NCI-H226 (cell line): ENCODE measurements around the gene SPINDOC.
"Not testable (repeated sequence)": the region's sequence is repeated elsewhere in the genome, so short reads cannot be mapped to it uniquely, and the experiment has no call there.

ENCODE experiments used
- DNase-seq: peaks from one replicate; pipeline ENCODE4 v3.0.0-alpha.2; 2015

Gene SPINDOC

DNA sequence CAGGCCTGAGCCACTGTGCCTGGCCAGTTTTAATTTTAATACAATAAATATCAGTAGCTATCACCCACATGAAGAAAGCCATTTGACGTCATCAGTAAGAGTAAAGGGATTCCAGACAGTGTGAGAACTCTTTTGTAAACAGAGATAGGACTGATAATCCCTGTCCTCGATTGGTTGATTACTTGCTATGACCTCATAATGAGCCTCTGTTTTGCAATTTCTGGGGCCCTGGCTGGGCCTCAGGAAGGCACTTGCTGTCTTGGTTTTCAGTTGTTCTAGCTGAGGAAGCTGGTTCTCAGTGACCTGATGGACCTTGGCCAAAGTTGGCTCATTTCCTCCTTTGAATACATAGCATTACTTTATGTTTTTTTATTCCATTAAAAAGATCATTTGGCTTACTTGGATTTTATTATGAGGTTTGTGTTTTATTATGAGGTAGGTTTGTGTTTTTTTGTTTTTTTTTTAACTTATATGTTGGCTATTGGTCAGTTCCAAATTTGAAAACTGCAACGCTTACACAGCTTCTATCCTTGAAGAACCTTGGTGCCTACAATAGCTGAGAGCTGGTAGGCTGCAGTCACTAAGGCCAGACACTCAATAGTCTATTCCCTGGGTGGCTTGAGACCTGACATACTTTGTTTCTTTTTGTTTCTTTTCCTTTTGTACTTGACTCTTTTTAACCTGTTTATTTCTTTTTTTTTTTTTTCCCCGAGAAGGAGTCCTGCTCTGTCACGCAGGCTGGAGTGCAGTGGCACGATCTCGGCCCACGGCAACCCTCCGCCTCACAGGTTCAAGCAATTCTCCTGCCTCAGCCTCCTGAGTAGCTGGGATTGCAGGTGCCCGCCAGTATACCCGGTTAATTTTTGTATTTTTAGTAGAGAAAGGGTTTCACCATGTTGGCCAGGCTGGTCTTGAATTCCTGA, 45.6 kb downstream of the SPINDOC start:
- DNase-seq, result peak; percentile 82

GRCh38 chr11:63862923-63863322, 49.7 kb downstream of the SPINDOC start:
- no peak for DNase-seq

- DNase-seq, result not testable (repeated sequence)
Measured at GRCh38 chr11:63863620-63864019, 50.4 kb downstream of the SPINDOC start.

- DNase-seq, result no peak
Measured at GRCh38 chr11:63866211-63866610, 53.0 kb downstream of the SPINDOC start.

- no peak for DNase-seq
Measured at GRCh38 chr11:63867511-63867910, 54.3 kb downstream of the SPINDOC start.

DNA sequence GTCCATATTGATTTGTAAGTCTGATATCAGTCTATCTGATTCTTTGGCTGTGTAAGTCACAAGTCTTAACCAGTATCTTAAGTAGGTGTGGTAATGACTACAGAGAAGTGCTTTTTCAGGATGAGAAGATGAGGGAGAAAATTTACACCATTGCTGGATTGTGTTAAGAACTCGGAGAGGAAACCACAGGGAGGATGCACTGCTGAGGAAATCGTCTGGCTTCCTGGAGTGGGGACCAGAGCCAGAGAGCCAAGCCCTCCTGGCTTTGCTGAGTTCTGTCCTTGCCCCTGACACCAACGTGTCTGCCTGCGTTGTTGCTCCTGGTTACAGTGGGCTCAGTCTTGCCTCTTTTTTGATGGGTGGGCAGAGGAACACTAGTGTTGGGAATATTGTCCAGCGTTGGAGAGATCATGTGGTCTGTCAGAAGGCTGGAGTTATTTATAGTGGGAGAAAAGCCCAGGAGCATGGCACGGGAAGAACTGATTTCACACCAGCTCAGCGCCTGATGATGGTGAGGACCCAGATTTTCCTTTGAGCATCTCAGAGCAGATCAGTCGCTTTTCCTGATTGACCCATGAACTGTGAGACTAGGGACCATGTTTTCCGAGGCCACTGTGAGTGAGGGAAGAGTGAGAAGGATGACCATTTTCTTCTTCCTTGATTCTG, 55.3 kb downstream of the SPINDOC start:
- no peak for DNase-seq

- no peak for DNase-seq
Measured at GRCh38 chr11:63869171-63869591, 55.9 kb downstream of the SPINDOC start.

DNA sequence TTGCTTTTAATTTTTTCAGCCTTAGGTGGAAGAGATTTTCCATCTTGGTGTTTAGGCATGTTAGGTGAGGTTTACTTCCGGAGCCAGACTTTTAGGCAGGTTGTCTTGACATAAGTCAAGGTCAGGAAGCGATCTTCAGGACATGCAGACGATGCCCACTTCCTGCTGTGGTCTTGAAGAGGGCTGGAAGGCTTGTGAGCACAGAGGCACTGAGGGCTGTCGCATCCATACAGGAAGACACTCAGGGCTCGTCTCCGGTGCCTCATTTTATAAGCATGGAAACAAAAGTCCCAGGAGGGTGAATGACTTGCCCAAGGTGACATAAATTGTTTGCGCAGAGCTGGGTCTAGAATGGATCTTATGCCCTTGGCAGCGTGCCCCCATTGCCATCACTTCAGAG, 56.4 kb downstream of the SPINDOC start:
- DNase-seq, result no peak

DNA sequence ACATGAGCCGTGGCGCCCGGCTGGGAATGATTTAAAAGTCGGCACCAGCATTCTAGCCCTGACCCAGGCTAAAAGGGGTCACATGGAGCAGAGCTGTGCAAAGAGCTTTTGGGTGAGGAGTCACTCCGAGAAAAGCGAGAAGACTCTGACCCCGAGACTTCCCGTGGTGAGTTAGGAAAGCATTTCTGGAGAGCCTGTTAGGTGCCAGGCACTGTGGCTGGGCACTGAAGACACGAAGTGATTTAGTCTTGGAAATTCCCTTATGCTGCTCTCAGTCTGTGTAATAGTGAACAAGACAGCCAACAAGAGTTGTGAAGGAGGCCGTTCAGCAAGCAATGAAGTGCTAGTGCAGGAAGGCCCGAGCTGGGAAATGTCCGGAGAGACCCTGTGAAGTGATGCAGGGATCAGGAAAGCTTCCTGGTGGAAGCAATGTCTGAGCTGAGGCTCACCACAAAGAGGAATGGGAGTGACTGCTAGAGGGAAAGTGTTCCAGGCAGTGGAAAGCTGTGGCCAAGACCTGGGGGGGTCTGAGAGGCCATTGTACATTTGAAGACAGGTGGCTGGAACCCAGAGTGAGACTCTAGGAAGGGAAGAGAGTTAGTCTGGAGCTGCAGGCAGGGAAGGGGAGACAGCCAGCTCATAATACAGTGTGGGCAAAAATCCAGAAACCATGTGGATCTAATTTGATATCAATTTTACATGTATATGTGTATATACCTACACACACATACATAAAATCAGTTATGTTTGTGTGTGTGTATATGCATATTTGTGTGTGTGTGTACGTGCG, 57.3 kb downstream of the SPINDOC start:
- DNase-seq, result no peak

DNA sequence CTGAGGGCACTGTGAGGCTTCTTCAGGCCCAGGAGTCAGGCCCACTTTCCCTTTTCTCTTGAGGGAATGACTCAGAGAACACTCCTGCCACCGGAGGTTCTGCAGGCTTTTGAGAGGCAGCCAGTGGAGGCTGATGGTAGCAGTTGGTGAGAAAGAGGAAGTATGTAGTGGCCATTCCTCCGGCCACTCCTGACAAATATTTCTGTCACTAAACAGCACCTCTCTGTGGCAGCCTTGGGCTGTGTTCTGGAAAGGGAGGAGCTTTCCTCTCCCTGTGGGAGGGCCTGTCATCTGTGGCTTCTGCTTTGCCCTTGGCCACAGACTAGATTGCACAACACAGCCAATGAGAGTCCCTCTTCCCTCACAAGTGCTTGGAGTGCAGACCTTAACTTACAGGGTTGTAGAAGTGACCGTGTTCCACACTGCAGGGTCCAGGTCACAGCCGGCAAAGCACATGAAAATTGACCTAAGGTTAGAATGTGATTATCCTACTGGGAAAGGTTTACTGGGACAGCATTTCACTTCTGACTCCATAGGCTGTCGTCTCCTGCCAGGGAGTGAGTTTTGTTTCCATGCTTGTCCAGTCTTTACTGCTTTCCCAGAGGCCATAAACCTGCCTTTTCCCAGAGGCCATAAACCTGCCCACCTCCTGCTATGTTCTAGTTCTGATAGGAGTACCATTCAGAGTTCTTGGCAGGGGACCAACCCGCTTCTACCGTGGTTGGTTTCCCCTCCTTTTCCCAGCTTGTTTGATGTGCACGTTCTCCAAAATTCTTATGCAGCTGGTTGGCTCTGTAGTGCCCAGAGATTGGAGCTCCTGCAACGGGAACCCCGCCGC, 58.9 kb downstream of the SPINDOC start:
- DNase-seq, result peak; percentile 91

- DNase-seq, result no peak
Measured at GRCh38 chr11:63872800-63873197, 59.5 kb downstream of the SPINDOC start.

DNA sequence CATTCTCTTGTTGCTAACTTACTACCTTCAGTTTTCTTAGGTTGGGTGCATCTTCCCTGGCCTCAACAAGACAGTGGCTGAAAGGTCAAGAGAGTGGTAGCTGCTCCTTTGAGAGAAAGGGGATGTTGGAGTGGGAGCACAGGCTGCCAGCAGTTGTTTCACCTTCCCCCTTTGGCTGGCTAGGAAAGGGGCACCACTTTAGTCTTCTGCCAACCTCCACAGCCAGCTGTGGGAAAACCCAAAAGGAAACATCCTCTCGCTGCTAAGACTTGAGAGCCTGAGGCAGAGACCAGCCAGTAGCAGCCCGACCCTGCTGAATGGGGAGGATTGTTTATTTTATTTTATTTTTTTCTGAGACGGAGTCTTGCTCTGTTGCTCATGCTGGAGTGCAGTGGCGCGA, 60.1 kb downstream of the SPINDOC start:
- DNase-seq, result no peak

DNA sequence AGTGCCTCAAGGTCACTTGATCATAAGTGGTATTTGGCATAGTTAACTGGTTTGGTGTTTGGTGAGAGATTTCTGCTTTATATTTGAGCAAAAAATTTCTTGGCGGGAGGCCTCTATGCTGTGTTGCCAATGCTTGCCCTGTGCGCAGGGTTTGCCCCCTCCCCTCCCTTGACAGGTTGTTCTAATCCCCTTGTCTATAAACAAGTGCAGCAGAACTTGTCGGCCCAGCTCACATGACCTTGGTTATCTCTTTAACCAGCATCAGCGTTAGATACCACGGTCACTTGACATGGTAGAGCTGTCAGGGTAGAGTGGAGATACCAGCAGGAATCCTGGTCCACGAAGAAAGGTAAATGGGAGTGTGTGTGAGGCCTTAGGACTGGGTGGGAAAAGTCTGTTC, 61.3 kb downstream of the SPINDOC start:
- no peak for DNase-seq

- DNase-seq, result no peak
Measured at GRCh38 chr11:63875506-63876065, 62.3 kb downstream of the SPINDOC start.

- DNase-seq, result no peak
Measured at GRCh38 chr11:63876616-63877015, 63.4 kb downstream of the SPINDOC start.
